GM19455 (cell line): ENCODE data around the gene ZC3H12D.
"Not testable (repeated sequence)": the region's sequence is repeated elsewhere in the genome, so short reads cannot be mapped to it uniquely, and the experiment has no call there.

Experiments used
- ATAC-seq: cut with Tn5 transposase; IDR thresholded peaks from one replicate; pipeline ENCODE4 v1.9.1; 2021; ENCODE audit not compliant: unreplicated experiment

Gene ZC3H12D

DNA sequence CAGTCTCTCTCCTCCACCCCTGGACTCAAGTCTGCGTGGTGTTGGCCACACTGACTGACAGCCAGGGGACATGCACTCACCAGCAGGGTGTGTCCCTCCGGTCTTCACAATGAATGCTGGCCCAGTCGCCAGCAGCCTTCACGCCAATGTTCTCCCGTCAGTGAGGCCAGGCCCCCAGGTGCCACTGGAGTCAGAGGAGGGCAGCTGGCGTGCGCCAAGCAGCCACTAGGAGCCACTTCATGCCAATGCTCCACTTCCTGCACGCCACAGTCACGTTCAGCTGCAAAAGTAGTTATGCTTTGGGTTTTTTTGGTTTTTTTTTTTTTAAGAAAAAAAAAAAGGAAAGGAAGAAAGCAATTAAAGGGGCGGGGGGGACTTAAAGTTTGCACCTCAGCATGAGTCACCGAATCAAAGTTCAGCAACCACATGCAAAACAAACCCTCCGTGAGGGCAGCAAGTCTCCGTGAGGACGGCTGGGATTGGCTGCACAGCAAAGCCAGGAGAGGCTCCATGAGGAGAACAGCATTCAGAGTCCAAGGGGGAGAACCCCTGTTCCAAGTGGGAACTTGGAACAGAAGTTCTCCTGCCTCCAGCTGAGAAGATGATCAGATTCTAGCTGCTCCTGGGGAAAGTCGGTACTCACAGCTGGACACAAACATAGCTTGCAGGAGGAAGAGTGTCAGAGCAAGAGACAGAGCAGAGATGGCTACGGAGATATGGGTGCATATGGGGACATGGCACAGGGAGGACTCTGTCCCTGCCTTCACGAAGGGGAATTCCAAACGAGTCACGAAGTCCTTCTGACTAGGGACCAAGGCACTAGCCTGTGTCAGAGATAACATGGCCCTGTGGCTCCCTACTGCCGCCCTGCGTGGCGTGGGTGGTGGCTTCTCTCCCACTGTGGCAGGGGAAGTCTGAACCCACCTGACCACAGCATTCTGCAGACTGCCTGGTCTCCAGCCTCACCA lies at the start of gene ZC3H12D:
Gene ZC3H12D (minus strand): TSS at position 282 of the 968 bp plus-strand sequence. CDS start 10,471 bp downstream, outside the sequence.
- peak; percentile 37 for ATAC-seq

DNA sequence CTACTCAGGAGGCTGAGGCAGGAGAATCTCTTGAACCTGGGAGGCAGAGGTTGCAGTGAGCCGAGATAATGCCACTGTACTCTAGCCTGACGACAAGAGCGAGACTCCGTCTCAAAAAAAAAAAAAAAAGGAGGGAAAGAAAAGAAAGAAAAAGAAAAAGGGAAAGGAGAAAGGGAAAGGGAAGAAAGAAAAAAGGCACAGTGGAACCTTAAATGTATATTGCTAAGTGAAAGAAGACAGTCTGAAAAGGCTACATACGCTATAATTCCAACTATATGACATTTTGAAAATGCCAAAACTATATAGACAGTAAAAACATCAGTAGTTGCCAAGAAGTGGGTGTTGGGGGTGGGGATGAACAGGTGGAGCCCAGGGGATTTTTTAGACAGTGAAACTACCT lies 44.8 kb upstream of the ZC3H12D start:
- no peak for ATAC-seq

DNA sequence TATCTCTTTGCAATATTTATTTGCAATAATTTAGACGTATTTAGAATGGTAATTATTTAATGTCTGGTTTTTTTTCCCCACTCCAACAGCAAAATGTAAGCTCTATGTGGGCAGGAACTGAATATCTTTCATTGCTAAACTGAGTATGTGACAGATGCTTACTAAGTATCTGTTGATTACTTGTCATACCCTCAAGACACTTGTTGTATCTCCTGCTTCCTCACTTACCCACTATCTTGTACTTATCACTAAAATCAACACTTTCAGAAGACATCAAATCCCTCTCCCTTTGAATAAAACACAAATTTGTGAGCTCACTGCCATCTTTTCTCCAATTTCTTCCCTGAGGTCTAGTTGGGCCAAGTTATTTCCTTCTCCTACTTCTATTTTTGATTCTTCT lies 30.7 kb upstream of the ZC3H12D start:
- no peak for ATAC-seq

DNA sequence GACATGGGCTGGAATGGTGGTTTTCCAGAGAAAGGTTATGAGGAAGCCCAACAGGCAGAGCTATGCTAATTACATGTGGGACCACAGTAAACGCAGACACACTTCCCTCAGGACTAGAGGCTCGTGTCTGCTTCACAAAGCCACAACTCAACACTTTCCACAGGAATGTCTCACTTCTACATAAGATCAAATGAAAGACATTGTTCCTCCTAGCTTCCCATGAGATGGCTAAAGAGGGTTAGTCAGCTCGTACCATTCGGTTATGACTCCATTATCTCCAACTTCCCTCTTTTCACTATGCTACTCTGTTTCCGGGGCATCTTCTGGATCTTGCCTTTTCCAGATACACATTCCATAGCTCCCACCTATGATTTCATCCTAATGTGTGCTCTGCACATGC lies 29.1 kb upstream of the ZC3H12D start:
- ATAC-seq = no peak

DNA sequence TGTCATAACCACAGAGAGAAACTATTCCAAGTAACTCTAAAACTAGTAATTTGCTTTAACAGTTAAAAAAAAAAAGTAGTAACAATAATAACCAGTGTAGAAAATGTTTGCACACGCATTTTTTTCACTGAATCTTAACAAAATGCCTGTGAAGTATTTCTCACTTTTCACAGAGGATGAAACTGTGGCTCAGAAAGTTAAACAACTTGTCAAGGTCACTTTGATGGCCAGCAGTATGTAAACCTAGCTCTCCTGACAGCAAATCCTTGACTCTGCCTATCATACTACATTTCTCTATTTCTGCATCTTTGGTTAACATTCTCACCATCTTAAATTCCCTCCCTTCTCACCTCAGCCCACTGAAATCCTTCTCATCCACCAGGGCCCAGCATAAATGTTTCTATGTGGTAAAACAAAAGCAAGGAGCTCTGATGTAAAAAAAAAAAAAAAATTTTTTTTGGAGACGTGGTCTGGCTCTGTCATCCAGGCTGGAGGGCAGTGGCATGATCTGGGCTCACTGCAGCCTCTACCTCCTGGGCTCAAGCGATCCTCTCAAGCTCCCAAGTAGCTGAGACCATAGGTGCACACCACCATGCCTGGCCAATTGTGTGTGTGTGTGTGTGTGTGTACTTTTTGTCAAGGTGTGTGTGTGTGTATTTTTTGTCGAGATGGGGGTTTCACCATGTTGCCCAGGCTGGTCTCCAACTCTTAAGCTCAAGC lies 26.1 kb upstream of the ZC3H12D start:
- no peak for ATAC-seq

DNA sequence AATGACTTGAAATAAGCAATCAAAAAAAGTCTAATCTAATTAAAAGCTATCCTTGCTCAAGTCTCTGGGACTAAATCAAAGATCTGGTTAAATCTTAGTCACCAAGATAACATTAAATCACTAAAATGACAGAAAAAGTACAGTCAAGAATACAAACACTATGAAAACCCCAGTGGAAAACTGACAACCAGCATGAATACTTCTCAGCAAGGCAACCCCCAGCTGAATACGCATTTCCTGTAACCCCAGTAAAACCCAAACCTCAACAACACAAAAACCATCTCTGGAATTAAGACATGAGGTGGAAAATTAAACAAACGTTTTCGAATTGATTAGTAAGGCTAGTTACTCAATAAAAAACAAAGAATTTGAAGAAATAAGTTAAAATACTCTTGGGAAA lies 23.7 kb upstream of the ZC3H12D start:
- no peak for ATAC-seq

DNA sequence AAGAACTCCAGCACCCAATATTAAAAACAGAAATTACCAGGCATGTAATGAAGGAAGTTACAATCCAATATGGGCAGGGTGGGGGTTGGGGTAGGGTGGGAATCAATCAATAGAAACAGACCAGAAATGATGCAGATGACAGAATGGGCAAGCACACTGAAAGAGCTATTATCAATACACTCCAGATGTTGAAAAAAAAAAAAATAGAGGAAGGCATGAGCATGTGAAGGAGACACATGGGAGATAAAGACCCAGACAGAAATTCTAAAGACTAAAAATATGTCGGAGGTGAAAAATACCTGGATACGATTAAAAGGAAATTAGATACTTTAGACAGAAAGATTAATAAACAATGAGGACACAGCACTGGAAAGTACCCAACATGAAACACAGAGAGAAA lies 19.1 kb upstream of the ZC3H12D start:
- no peak for ATAC-seq

DNA sequence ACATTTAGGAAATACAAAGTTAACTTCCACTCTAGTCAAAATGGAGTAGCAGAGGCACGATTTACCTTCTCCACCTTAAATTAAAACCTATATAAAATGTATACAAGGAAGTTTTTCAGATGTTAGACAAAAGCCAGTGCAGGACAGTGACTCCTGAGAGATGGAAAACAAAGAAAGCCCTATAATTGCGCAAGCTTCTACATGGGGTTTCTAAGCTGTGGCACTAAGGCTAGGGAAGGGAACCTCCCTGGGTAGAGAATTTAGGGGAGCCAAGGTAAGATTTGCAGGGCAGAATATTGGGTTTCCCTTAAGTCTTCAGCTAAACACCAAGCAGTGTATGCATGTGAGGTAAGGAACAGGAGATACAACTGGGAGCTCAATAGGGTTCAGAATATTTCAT lies 18.5 kb upstream of the ZC3H12D start:
- no peak for ATAC-seq

DNA sequence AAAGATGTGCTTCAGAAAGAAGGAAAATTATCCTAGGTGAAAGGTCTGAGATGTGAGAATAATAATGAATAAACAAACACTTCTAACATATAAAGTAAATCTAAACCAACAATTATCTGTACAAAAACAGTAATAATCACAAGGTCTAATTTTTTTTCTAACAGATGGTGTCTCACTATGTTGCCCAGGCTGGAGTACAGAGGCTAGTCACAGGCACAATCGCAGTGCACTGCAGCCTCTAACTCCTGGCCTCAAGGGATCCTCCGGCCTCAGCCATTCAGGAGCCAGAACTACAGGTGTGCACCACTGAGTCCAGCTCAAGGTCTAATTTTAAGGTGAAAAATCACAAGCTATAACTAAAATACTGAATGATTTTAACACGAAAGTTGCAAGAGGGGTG lies 17.0 kb upstream of the ZC3H12D start:
- ATAC-seq = no peak

DNA sequence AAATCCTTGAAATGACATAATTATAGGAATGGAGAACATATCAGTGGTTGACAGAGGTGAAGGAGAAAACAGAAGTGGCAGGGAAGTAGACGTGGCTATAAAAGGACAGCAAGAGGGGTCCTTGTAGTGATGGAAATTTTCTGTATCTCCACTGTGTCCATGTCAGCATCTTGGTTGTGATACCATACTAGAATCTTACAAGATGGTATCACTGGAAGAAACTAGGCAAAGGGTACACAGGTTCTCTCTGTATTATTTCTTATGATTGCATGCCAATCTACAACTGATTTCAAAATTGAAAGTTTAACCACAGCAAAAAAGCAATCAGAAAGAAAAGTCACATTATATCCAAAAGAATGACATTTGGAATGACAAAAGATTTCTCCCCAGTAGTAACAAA lies 16.4 kb upstream of the ZC3H12D start:
- ATAC-seq = no peak

DNA sequence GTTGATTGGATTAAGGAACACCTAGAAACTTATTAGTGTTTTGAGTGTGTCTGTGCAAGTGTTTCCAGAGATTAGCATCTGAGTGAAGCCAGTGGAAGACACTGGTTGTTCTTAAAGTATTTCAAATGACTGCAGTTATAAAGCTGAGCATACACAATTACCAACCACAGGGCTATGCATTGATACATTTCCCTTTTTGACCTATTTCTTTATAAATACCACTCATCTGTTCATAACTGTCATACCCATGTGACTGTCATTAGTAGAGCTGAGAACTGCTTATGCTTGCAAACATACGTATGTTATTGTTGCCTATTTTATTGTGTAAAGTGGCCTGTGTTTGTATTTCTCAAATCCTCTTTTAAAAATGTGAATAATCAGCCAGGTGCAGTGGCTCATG lies 15.3 kb upstream of the ZC3H12D start:
- no peak for ATAC-seq

DNA sequence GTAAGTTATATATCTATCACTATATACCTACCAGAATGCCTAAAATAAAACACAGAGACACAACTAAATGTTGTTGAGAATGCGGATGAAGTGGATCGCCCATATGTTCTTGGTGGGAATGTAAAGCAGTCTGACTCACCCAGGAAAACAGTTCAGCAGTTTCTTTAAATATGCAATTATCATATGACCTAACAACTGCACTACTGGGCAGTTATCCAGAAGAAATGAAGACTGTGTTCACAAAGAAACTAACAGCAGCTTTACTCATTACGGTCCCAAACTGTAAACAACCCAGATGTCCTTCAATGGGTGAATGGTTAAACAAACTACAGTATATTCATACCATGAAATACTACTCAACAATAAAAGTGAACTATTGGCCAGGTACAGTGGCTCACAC lies 14.3 kb upstream of the ZC3H12D start:
- no peak for ATAC-seq

DNA sequence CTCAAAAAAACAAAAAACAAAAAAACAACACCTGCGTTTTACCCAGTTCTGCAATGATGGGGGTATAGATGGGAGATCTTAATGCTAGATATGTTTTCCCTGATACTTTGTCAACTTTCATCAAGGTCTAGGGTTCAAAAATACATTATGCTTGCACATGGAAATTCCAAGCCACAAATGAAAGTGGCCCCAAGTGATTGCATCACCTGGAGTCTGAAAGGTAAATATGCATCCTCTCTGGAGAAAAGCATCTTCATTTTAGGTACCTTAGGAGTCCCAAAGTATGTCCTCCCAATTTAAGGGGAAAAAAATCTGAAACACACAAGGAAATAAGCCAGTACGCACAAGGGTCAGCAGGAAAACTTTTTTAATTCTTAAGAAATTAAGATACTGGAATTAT lies 12.6 kb upstream of the ZC3H12D start:
- no peak for ATAC-seq

DNA sequence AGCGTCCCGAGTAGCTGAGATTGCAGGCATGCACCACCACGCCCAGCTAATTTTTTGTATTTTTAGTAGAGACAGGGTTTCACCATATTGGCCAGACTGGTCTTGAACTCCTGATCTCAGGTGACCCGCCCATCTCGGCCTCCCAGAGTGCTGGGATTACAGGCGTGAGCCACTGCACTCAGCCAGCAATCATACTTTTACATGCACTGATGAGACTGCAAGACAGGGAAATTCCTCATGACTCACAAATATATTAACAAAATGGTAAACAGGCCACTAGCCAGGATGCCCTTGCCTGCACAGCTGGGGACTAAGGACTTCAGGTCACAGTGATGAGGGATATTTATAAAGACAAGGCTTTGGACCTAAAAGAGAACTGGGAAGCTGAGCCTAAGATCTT lies 11.8 kb upstream of the ZC3H12D start:
- ATAC-seq = not testable (repeated sequence)

DNA sequence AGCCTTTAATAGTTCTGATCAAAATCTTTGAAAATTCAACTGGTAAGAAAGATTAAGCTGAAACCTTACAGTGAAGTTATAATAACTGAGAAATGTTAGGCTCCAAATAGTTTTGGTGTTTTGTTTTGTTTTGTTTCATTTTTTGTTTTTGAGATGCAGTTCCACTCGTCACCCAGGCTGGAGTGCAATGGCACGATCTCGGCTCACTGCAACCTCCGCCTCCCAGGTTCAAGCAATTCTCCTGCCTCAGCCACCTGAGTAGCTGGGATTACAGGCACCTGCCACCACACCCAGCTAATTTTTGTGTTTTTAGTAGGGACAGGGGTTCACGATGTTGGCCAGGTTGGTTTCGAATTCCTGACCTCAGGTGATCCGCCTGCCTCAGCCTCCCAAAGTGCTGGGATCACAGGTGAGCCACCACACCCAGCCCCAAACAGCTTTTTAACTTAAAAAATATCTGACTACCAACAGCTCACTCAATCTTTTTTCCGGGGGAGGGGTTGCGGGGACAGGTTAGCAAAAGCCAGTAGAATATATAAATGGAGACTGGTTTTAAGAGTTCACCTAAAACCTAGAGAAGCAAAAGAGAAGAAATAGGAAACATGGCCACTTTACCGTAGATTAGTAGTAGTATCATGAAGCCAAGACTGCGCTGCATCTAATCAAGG lies 10.7 kb upstream of the ZC3H12D start:
- ATAC-seq = not testable (repeated sequence)

DNA sequence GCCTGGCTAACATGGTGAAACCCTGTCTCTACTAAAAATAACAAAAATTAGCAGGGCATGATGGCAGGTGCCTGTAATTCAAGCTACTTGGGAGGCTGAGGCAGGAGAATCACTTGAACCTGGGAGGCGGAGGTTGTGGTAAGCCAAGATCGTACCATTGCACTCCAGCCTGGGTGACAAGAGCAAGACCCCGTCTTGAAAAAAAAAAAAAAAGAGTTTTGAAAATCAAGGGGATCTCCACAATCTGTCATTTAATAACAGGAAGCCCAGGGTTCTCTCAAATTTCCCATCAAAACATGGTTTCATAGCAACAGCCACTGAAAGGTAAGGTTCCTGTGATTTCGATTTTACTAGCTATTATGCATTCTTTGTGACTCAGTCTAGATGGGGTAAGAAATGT lies 10.0 kb upstream of the ZC3H12D start:
- ATAC-seq = peak; percentile 64

DNA sequence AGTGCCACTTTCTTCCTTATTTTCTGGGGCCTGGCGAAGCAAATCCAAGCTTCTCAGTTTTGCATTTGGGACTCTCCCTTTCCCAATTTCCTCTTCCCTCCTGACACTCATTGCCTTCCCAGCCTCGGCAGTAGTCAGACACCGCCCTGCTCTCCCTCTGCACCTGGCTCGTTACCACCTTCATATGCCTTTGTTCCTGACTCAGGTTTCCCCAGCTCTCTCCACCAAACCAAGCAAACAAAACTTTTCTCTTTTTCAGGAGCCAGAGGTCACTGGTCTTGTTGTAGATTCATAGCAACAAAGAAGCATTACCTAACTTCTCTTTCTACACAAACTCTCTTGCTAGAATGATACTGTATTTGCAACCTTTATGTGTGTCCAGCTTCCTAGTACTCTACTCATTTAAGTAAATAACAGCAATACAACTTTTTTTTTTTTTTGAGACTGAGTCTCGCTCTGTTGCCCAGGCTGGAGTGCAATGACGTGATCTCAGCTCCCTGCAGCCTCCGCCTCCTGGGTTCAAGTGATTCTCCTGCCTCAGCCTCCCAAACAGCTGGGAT lies 9.0 kb upstream of the ZC3H12D start:
- ATAC-seq = no peak

DNA sequence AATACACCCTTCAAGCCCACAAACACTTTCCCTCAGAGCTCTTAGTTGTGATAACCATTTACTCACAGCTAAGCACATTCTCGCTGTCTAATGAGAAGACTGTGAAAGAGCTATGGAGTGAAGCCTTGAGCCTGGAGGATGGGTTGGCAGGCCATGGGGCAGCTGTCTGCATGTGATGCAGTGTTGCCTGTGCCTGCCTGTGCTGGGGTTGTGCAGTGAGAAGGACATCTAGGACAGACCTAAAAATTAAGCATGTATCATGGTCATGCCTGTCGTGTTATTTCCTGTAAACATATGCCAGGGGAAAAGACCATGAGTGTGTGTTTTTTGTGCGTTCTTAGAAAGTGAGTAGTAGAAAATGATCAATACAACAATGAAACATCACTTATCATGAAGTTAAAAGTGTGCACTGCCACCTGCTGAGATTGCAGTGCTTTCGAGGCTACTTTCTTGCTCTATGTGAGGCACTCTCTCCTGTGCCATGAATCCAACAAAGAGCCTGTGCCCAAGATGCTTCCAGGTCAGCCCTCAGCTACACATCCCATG lies 8.1 kb upstream of the ZC3H12D start:
- no peak for ATAC-seq

DNA sequence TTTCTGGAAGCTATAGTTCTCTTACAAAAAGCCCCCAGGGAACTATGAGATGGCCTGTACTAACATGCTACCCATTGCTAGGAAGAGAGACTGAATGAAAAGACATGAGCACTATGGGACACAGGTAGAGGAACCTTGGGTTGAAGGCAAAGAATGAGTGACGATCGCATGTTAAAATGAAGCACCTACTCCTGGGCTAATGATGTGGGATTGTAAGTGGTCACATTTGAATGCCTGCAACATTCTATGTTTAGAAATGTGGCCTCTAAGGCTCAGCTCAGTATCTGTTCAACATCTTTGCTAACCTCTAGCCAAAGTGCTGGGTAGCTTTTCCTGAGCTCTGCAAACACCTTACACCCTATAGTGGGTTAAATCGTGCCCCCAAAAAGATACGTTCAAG lies 5.2 kb upstream of the ZC3H12D start:
- no peak for ATAC-seq

DNA sequence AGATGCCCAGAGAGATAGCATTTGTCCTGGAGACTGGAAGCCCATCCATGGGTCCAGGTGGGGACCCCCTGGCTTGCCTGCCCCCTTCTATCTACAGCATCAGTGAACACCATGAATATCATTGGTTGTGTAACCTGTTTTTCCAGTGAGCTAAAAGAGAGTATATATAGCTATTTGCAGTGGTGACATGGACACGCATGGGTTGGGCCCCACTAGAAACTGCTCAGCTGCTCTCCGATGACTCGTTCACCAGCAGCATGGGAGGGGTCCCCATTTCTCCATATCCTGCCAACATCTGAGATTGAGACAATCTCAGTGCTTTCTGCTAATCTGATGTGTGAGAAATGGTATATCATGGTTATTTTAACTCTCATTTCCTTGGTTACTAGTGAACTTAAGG lies 4.0 kb upstream of the ZC3H12D start:
- no peak for ATAC-seq

DNA sequence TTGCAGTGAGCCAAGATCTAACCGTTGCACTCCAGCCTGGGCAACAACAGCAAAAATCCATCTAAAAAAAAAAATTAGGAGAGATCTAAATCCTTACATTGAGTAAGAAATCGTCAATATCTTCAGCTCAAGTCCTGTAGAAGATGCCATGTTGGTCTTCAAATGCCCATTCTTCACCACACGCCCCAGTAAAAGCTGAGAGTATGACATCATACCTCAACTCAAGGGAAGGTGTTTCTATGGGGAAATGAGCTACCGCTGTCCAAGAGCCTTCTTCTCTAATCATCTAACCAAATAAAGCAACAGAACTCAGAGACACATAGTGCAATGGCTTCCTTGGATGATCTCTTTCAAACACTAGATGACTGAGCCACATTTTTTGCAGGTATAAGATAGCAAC lies 2.5 kb upstream of the ZC3H12D start:
- no peak for ATAC-seq
